NCI-H187 (cell line): ENCODE data around the gene LRRC7.

Source experiments
- DNase-seq, 2 experiments: peaks; one replicate each; lab custom pipeline; 2025; lab: John Stamatoyannopoulos, UW

LRRC7 gene

GRCh38 chr1:69567652-69568420 lies at the start of gene LRRC7:
Gene LRRC7, plus strand, starts transcription at chr1:69567922. Its CDS starts 718 bp downstream, at chr1:69568640.
- DNase-seq, result peak; percentile 29 to 58

GRCh38 chr1:69519006-69519405 lies 48.7 kb upstream of the LRRC7 start:
- DNase-seq, result no peak

- no peak for DNase-seq
Measured at GRCh38 chr1:69520326-69520725, 47.4 kb upstream of the LRRC7 start.

GRCh38 chr1:69523032-69523431 lies 44.7 kb upstream of the LRRC7 start:
- no peak for DNase-seq

GRCh38 chr1:69523461-69523860 lies 44.3 kb upstream of the LRRC7 start:
- no peak for DNase-seq

GRCh38 chr1:69524015-69524414 lies 43.7 kb upstream of the LRRC7 start:
- no peak for DNase-seq

- no peak for DNase-seq
Measured at GRCh38 chr1:69527273-69527672, 40.4 kb upstream of the LRRC7 start.

GRCh38 chr1:69528376-69528775 lies 39.3 kb upstream of the LRRC7 start:
- DNase-seq, result no peak

- DNase-seq, result no peak
Measured at GRCh38 chr1:69533343-69533742, 34.4 kb upstream of the LRRC7 start.

- DNase-seq, result no peak
Measured at GRCh38 chr1:69534829-69535228, 32.9 kb upstream of the LRRC7 start.

- DNase-seq, result no peak
Measured at GRCh38 chr1:69535490-69535889, 32.2 kb upstream of the LRRC7 start.

- DNase-seq, result no peak
Measured at GRCh38 chr1:69540052-69540451, 27.7 kb upstream of the LRRC7 start.

- no peak for DNase-seq
Measured at GRCh38 chr1:69551476-69552324, 16.0 kb upstream of the LRRC7 start.

- no peak for DNase-seq
Measured at GRCh38 chr1:69553726-69554125, 14.0 kb upstream of the LRRC7 start.

- no peak for DNase-seq
Measured at GRCh38 chr1:69568421-69569174, 876 bp downstream of the LRRC7 start.

- no peak for DNase-seq
Measured at GRCh38 chr1:69569175-69569541, 1.4 kb downstream of the LRRC7 start.

GRCh38 chr1:69569576-69570328 lies 2.0 kb downstream of the LRRC7 start:
- DNase-seq, result no peak

- DNase-seq, result no peak
Measured at GRCh38 chr1:69570356-69570755, 2.6 kb downstream of the LRRC7 start.

- no peak for DNase-seq
Measured at GRCh38 chr1:69572921-69573320, 5.2 kb downstream of the LRRC7 start.

GRCh38 chr1:69573911-69574310 lies 6.2 kb downstream of the LRRC7 start:
- DNase-seq, result no peak

- DNase-seq, result no peak
Measured at GRCh38 chr1:69585666-69586065, 17.9 kb downstream of the LRRC7 start.

GRCh38 chr1:69587391-69587790 lies 19.7 kb downstream of the LRRC7 start:
- DNase-seq, result no peak
